ENCODE data around the gene SPAM1.

DNA sequence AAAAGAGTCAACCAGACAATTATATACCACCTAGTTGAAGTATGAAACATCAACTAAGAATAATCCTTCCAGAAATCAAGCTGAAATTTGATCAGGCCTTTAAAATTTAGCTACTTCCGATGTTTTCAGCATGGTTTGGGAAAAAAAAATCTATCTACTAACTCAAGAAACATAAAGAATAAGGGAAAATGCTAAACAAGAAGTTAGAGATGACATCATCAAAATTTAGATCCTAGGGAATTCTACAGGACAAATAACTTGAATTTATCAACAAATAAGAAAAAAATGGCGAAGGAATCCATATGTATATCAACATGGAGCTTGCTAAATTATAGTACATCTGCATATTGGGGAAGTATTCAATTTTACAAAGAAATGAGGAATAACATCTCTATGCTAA, 43.7 kb upstream of the SPAM1 start:
- TF ChIP-seq PAX5 (IDR thresholded peaks at IDR 0.05; ENCODE audit: insufficient read depth, low read length, severe bottlenecking) (no peak), POLR2A (IDR thresholded peaks at IDR 0.05; ENCODE audit: low read depth, low read length) (no peak), TAF1 (IDR thresholded peaks at IDR 0.05; ENCODE audit: low read depth, low read length) (no peak), SPI1 (IDR thresholded peaks at IDR 0.05; ENCODE audit: low read depth, low read length) (no peak), POLR2AphosphoS5 (IDR thresholded peaks at IDR 0.05; ENCODE audit: low read depth, low read length) (no peak), POU2F2 (IDR thresholded peaks at IDR 0.05; ENCODE audit: low read depth, low read length) (no peak)
